ENCODE data around the gene PSME3IP1. TPM values are rescaled to one million over a fixed set of nuclear protein-coding genes. Genes with fewer than 3 reads are reported as not detected.

Gene PSME3IP1
- total and polyA plus RNA-seq, 11 donors, result 37.8 to 74.6 (median 65.8) TPM

- no peak for ATAC-seq
- no peaks in the 10 kb centered on the region for H3K4me1 ChIP-seq
- whole genome bisulfite sequencing, 4 donors, result 92 to 99% (median 96%) methylated on average over 1 of the region's 1 CpG
Measured at GRCh38 chr16:57213462-57213861, 27.6 kb upstream of the PSME3IP1 start.

GRCh38 chr16:57209780-57210179 lies 23.9 kb upstream of the PSME3IP1 start:
- TF ChIP-seq POLR2A (IDR thresholded peaks at IDR 0.05), result no peak
- no peak for TF ChIP-seq CTCF (IDR thresholded peaks at IDR 0.05)
- no peak for DNase-seq
- Histone ChIP-seq H3K9me3 (peaks cover 0 to 2% (median 0%) of the 10 kb centered on the region in 12 donors), H3K4me3 (no peak overlapping the region), H3K4me1 (no peaks in the 10 kb centered on the region), H3K27ac (no peak overlapping the region), H3K36me3 (peaks cover 0 to 99% (median 98%) of the 10 kb centered on the region in 9 donors), H3K27me3 (no peaks in the 10 kb centered on the region)
- WGBS, 4 donors, result 96 to 99% (median 98%) methylated on average over 5 of the region's 5 CpGs
- intact Hi-C loops (cut with DNase I), result no loop called here
- ATAC-seq, result no peak

More at GRCh38 chr16:57213462-57213861, 27.6 kb upstream of the PSME3IP1 start:
- Histone ChIP-seq H3K9me3 (peaks cover 0 to 37% (median 24%) of the 10 kb centered on the region in 12 donors), H3K4me3 (no peak overlapping the region), H3K27ac (no peak overlapping the region), H3K27me3 (no peaks in the 10 kb centered on the region), H3K36me3 (peaks cover 6 to 99% (median 99%) of the 10 kb centered on the region in 9 donors)
- no peak for DNase-seq
- intact Hi-C loops (cut with DNase I), result no loop called here
- TF ChIP-seq POLR2A (IDR thresholded peaks at IDR 0.05) (no peak), CTCF (IDR thresholded peaks at IDR 0.05) (no peak)

- ATAC-seq (no peak), DNase-seq (no peak)
- no peak for TF ChIP-seq POLR2A (IDR thresholded peaks at IDR 0.05)
- no peak for TF ChIP-seq CTCF (IDR thresholded peaks at IDR 0.05)
- Histone ChIP-seq H3K27me3 (no peaks in the 10 kb centered on the region), H3K4me3 (no peak overlapping the region), H3K36me3 (peaks cover 0 to 98% (median 94%) of the 10 kb centered on the region in 9 donors), H3K4me1 (no peaks in the 10 kb centered on the region), H3K27ac (no peak overlapping the region), H3K9me3 (no peaks in the 10 kb centered on the region)
- intact Hi-C loops (cut with DNase I), result no loop called here
- 94 to 100% (median 96%) methylated on average over 1 of the region's 1 CpG for WGBS, 4 donors
Measured at GRCh38 chr16:57208926-57209325, 23.1 kb upstream of the PSME3IP1 start.

GRCh38 chr16:57204675-57205074 lies 18.8 kb upstream of the PSME3IP1 start:
- peak in 1 of 12 donors; percentile 20 for TF ChIP-seq CTCF (IDR thresholded peaks at IDR 0.05)
- TF ChIP-seq POLR2A (IDR thresholded peaks at IDR 0.05), result no peak

More at GRCh38 chr16:57204675-57205074, 18.8 kb upstream of the PSME3IP1 start:
- H3K4me3 ChIP-seq, result no peak overlapping the region
- no peaks in the 10 kb centered on the region for H3K27me3 ChIP-seq
- H3K27ac ChIP-seq, result no peak overlapping the region
- no peak for DNase-seq
- WGBS, 4 donors, result 84 to 89% (median 88%) methylated on average over 11 to 12 of the region's 12 CpGs
- H3K36me3 ChIP-seq, result peaks cover 0 to 59% (median 52%) of the 10 kb centered on the region in 9 donors
- intact Hi-C loops (cut with DNase I), result no loop called here
- no peak for ATAC-seq
- no peaks in the 10 kb centered on the region for H3K9me3 ChIP-seq
- H3K4me1 ChIP-seq, result no peaks in the 10 kb centered on the region
